H1 (cell line): ENCODE results near the gene TK1. TPM values are rescaled to one million over a fixed set of nuclear protein-coding genes. Genes with fewer than 3 reads are reported as not detected.

Source experiments
- MAFK ChIP-seq: IDR thresholded peaks from 2 replicates; pipeline ENCODE4 v1.6.1; 2012; ENCODE audit warnings: low read depth, mild to moderate bottlenecking, improper control_type of control experiment, low read length
- RAD21 ChIP-seq, 2 experiments: IDR thresholded peaks in 1 of 2; conservative IDR thresholded peaks in 1 of 2; 2 replicates each; pipeline ENCODE4 v1.6.1; 2011; ENCODE audit warnings: low read depth in 2 of 2, low read length in 2 of 2, improper control_type of control experiment in 1 of 2, inconsistent platforms in 1 of 2, mild to moderate bottlenecking in 1 of 2, moderate library complexity in 1 of 2
- SAP30 ChIP-seq: fragments of 300-600 bp; sonication (generic); IDR thresholded peaks from 2 replicates; pipeline ENCODE4 v1.7.1; 2012; ENCODE audit warnings: low read length, moderate library complexity, mild to moderate bottlenecking, inconsistent platforms; ENCODE audit not compliant: insufficient read depth, insufficient replicate concordance
- SIX5 ChIP-seq: IDR thresholded peaks from 2 replicates; pipeline ENCODE4 v1.6.1; 2011; ENCODE audit warnings: mild to moderate bottlenecking, low read depth, low read length
- polyA plus RNA-seq, 7 experiments: library from polyadenylated mRNA; depleted of rRNA in 3 of 7; stranded (reverse) in 5 of 7; unstranded in 2 of 7; fragments of >200 nt in 5 of 7; fragments of 200-250 nt in 2 of 7; gene quantifications; 1 replicate in 5 of 7; 2 replicates in 1 of 7; 4 replicates in 1 of 7; pipeline versions ENCODE4 v1.2.1 to v1.2.3, GENCODE V29; 2011 to 2013; ENCODE audit warnings: missing spikeins in 2 of 7, mixed read lengths in 2 of 7
- total RNA-seq: library from RNA; stranded (reverse); fragmentation: NEBNext Ultra II Directional; extraction: Animal tissue kit (Norgen Biotek cat#: 25700); gene quantifications from 2 replicates; pipeline ENCODE4 v1.2.1, GENCODE V29; 2021

The TK1 gene
- total and polyA plus RNA-seq, 2 of the 8 experiments (the other 6 are each of a cell fraction or from before 2014, with no cell fraction given) = 66.9 to 147 TPM

- TF ChIP-seq MAFK (no peak), SIX5 (no peak), SAP30 (no peak), RAD21 (IDR thresholded peaks at IDR 0.05 in 1 of 2, conservative IDR thresholded peaks at IDR 0.05 in 1 of 2; ENCODE audit: low read depth in 2 of 2, low read length in 2 of 2) (no peak)
Observed at GRCh38 chr17:78230252-78230962, 43.6 kb upstream of the TK1 start (continued).
